H9 (cell line): ENCODE data around the gene ADAMTS15. TPM values are rescaled to one million over a fixed set of nuclear protein-coding genes. Genes with fewer than 3 reads are reported as not detected.

Source experiments
- DNase-seq: peaks from one replicate; pipeline ENCODE4 v3.0.0-alpha.2; 2017
- H2AFZ ChIP-seq: one replicate; pipeline ENCODE4 v1.6.1; 2013; ENCODE audit warnings: mild to moderate bottlenecking, low read length, control low read depth, moderate library complexity
- H2AK5ac ChIP-seq: 2 replicates; pipeline ENCODE4 v1.6.1; 2013; ENCODE audit warnings: low read length, control low read depth, mixed read lengths; ENCODE audit not compliant: insufficient read length
- H2BK120ac ChIP-seq: one replicate; pipeline ENCODE4 v1.6.1; 2013; ENCODE audit warnings: low read depth, mild to moderate bottlenecking, low read length, control low read depth, inconsistent platforms; ENCODE audit not compliant: poor library complexity, severe bottlenecking
- H2BK12ac ChIP-seq: 2 replicates; pipeline ENCODE4 v1.6.1; 2013; ENCODE audit warnings: low read length, control low read depth, mixed read lengths, low read depth; ENCODE audit not compliant: insufficient read length
- H2BK15ac ChIP-seq: 2 replicates; pipeline ENCODE4 v1.6.1; 2013; ENCODE audit warnings: low read depth, low read length, control low read depth
- H2BK20ac ChIP-seq: one replicate; pipeline ENCODE4 v1.6.1; 2013; ENCODE audit warnings: low read depth, mild to moderate bottlenecking, low read length, control low read depth, inconsistent platforms; ENCODE audit not compliant: poor library complexity, severe bottlenecking
- H2BK5ac ChIP-seq: 2 replicates; pipeline ENCODE4 v1.6.1; 2013; ENCODE audit warnings: low read length, control low read depth, mixed read lengths; ENCODE audit not compliant: insufficient read length
- H3K14ac ChIP-seq: 2 replicates; pipeline ENCODE4 v1.6.1; 2013; ENCODE audit warnings: low read length, control low read depth; ENCODE audit not compliant: insufficient read depth
- H3K18ac ChIP-seq: 2 replicates; pipeline ENCODE4 v1.6.1; 2013; ENCODE audit warnings: low read depth, mild to moderate bottlenecking, mixed read lengths, low read length, control low read depth; ENCODE audit not compliant: insufficient read length
- H3K23ac ChIP-seq: 2 replicates; pipeline ENCODE4 v1.6.1; 2013; ENCODE audit warnings: low read length, control low read depth, mixed read lengths, low read depth; ENCODE audit not compliant: insufficient read length
- H3K23me2 ChIP-seq: 2 replicates; pipeline ENCODE4 v1.6.1; 2013; ENCODE audit warnings: low read depth, mild to moderate bottlenecking, mixed read lengths, low read length, control low read depth; ENCODE audit not compliant: insufficient read length, poor library complexity, severe bottlenecking
- H3K27ac ChIP-seq: 2 replicates; pipeline ENCODE4 v1.5.1; 2013; ENCODE audit warnings: low read length, control low read depth, mixed read lengths, low read depth; ENCODE audit not compliant: insufficient read length
- H3K27me3 ChIP-seq: 2 replicates; pipeline ENCODE4 v1.6.1; 2013; ENCODE audit warnings: low read length, control low read depth, inconsistent platforms; ENCODE audit not compliant: insufficient read depth
- H3K4ac ChIP-seq: 2 replicates; pipeline ENCODE4 v1.6.1; 2013; ENCODE audit warnings: low read depth, mild to moderate bottlenecking, control low read depth, inconsistent platforms, low read length, moderate library complexity
- H3K4me1 ChIP-seq: 2 replicates; pipeline ENCODE4 v1.6.1; 2013; ENCODE audit warnings: low read length, control low read depth, inconsistent platforms; ENCODE audit not compliant: insufficient read depth
- H3K4me2 ChIP-seq: 2 replicates; pipeline ENCODE4 v1.6.1; 2013; ENCODE audit warnings: low read length, control low read depth, mixed read lengths; ENCODE audit not compliant: insufficient read length, insufficient read depth
- H3K56ac ChIP-seq: 2 replicates; pipeline ENCODE4 v1.6.1; 2013; ENCODE audit warnings: low read depth, mild to moderate bottlenecking, mixed read lengths, low read length, control low read depth; ENCODE audit not compliant: insufficient read length
- H3K79me1 ChIP-seq: 2 replicates; pipeline ENCODE4 v1.6.1; 2013; ENCODE audit warnings: low read depth, mild to moderate bottlenecking, moderate library complexity, low read length, control low read depth, inconsistent platforms; ENCODE audit not compliant: insufficient read depth, poor library complexity, severe bottlenecking
- H3K79me2 ChIP-seq: 2 replicates; pipeline ENCODE4 v1.6.1; 2013; ENCODE audit warnings: low read length, control low read depth, inconsistent platforms; ENCODE audit not compliant: insufficient read depth
- H3K9ac ChIP-seq: 2 replicates; pipeline ENCODE4 v1.6.1; 2013; ENCODE audit warnings: low read length, control low read depth, mixed read lengths; ENCODE audit not compliant: insufficient read length; ENCODE audit errors: extremely low read depth
- H3K9me3 ChIP-seq: one replicate; pipeline ENCODE4 v1.6.1; 2013; ENCODE audit warnings: low read depth, low read length, inconsistent platforms; ENCODE audit not compliant: control insufficient read depth
- H3T11ph ChIP-seq: one replicate; pipeline ENCODE4 v1.6.1; 2013; ENCODE audit warnings: mild to moderate bottlenecking, low read length, control low read depth, inconsistent platforms
- H4K20me1 ChIP-seq: one replicate; pipeline ENCODE4 v1.6.1; 2013; ENCODE audit not compliant: control insufficient read depth, insufficient read length, insufficient read depth
- H4K5ac ChIP-seq: 2 replicates; pipeline ENCODE4 v1.6.1; 2013; ENCODE audit warnings: low read depth, mild to moderate bottlenecking, mixed read lengths, low read length, control low read depth; ENCODE audit not compliant: insufficient read length
- H4K8ac ChIP-seq: replicated peaks from 2 replicates; pipeline ENCODE4 v1.6.1; 2013; ENCODE audit warnings: low read length, control low read depth, mixed read lengths, low read depth; ENCODE audit not compliant: insufficient read length
- H4K91ac ChIP-seq: 2 replicates; pipeline ENCODE4 v1.6.1; 2013; ENCODE audit warnings: low read depth, mild to moderate bottlenecking, moderate library complexity, mixed read lengths, low read length, control low read depth; ENCODE audit not compliant: insufficient read length
- H3K27ac Mint-ChIP-seq, 3 experiments: 2 replicates in 2 of 3; 3 replicates in 1 of 3; pipeline ENCODE4 v1.8.0; 2020 to 2021; ENCODE audit warnings: mixed read lengths in 3 of 3, mild to moderate bottlenecking in 1 of 3, moderate library complexity in 1 of 3
- H3K27me3 Mint-ChIP-seq: 2 replicates; pipeline ENCODE4 v1.8.0; 2021; ENCODE audit warnings: low read depth, mild to moderate bottlenecking, moderate library complexity, mixed read lengths
- H3K36me3 Mint-ChIP-seq, 3 experiments: 2 replicates in 2 of 3; 3 replicates in 1 of 3; pipeline ENCODE4 v1.8.0; 2020 to 2021; ENCODE audit warnings: low read depth in 3 of 3, mixed read lengths in 3 of 3; ENCODE audit not compliant: insufficient read depth in 1 of 3
- H3K4me1 Mint-ChIP-seq, 2 experiments: 2 replicates each; pipeline ENCODE4 v1.8.0; 2020; ENCODE audit warnings: mixed read lengths in 2 of 2
- H3K4me3 Mint-ChIP-seq, 2 experiments: 2 replicates in 1 of 2; 3 replicates in 1 of 2; pipeline ENCODE4 v1.8.0; 2020 to 2021; ENCODE audit warnings: mild to moderate bottlenecking in 2 of 2, mixed read lengths in 2 of 2, moderate library complexity in 1 of 2
- H3K9me3 Mint-ChIP-seq, 2 experiments: 2 replicates in 1 of 2; 3 replicates in 1 of 2; pipeline ENCODE4 v1.8.0; 2020; ENCODE audit warnings: mild to moderate bottlenecking in 2 of 2, mixed read lengths in 2 of 2, moderate library complexity in 1 of 2
- CTCF ChIP-seq: fragments of 200-600 bp; sonication (generic); conservative IDR thresholded peaks from 3 replicates; pipeline ENCODE4 v1.8.0; 2021; ENCODE audit warnings: antibody characterized with exemption, mild to moderate bottlenecking
- WGBS: extraction: QIAGEN DNeasy Blood & Tissue Kit; methylation state at CpG from one replicate; pipeline ENCODE4 v1.1.7; 2013; ENCODE audit warnings: missing lambda C conversion rate, low lambda C conversion rate, mixed read lengths; ENCODE audit not compliant: insufficient read length; ENCODE audit errors: extremely low coverage; 5-methylcytosine and 5-hydroxymethylcytosine counted together
- total RNA-seq: library from RNA; stranded (reverse); gene quantifications from 2 replicates; pipeline ENCODE4 v1.2.1, GENCODE V29; 2021

The ADAMTS15 gene
- total RNA-seq, 1 experiment from 2014 or later, result 1.3 TPM

DNA sequence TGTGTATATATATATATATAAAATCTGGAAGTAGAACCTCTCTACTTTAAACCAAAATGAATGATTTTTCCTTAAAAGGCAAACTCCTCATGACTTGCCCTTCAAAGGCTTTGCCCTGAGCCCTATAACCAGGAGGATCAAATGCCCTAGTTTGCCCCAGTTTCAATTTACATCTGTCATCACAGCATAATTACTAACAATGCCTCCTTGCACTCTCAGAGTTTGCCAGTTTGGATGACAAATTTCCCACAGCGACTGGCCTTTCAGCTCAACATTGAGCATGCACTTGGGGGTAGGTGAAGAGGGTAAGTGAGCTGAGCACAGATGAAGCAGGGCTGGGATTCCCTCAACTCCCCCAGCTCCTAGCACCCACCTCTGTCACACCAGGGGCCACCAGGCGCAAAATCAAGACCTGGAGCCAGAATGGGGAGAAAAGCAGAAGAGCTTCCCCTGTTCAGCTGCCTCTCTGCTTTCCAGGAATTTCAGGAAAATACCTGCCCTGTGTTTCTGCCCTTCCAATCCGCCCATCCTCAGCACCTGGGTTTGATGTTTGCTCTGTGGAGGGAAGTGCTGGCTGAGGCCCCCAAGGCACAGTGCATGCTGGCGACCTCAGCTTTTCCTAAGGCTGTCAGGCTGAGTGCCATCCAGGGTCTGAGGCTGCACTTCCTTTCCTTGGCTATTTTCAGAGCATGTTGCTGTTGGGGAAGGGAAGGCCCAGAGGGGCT lies 67.5 kb downstream of the ADAMTS15 start:
- Histone ChIP-seq H3K14ac (no peak overlapping the region), H3K23me2 (no peaks in the 10 kb centered on the region), H4K20me1 (no peaks in the 10 kb centered on the region), H2BK20ac (no peak overlapping the region), H2BK5ac (no peak overlapping the region), H3K9me3 (no peaks in the 10 kb centered on the region), H2BK12ac (no peak overlapping the region), H4K91ac (no peak overlapping the region), H2BK15ac (no peak overlapping the region), H2AFZ (no peak overlapping the region), H3K27me3 (no peaks in the 10 kb centered on the region), H2BK120ac (no peak overlapping the region), H3T11ph (no peak overlapping the region), H3K23ac (no peak overlapping the region), H2AK5ac (no peak overlapping the region), H3K56ac (no peak overlapping the region), H3K79me2 (no peaks in the 10 kb centered on the region), H3K27ac (no peak overlapping the region), H3K4me2 (no peak overlapping the region), H3K4ac (no peak overlapping the region), H3K9ac (no peak overlapping the region), H4K8ac (no peak overlapping the region), H3K4me1 (peaks cover 6% of the 10 kb centered on the region; the same call in 1 of the 2 replicates), H3K79me1 (no peaks in the 10 kb centered on the region), H3K18ac (no peak overlapping the region), H4K5ac (no peak overlapping the region)
- Mint-ChIP-seq H3K27ac (no peak overlapping the region; a peak in 1 of 7 replicates), H3K27me3 (peaks cover 8% of the 10 kb centered on the region), H3K36me3 (no peaks in the 10 kb centered on the region; a peak in 1 of 7 replicates), H3K9me3 (no peaks in the 10 kb centered on the region), H3K4me3 (no peak overlapping the region), H3K4me1 (peaks cover 8 to 19% of the 10 kb centered on the region in 2 experiments)
- WGBS, result no CpG with 5 or more reads among the region's 4 CpGs
- peak; percentile 48 for DNase-seq
- TF ChIP-seq CTCF, result no peak
